ENCODE data around the gene GCM1.

DNA sequence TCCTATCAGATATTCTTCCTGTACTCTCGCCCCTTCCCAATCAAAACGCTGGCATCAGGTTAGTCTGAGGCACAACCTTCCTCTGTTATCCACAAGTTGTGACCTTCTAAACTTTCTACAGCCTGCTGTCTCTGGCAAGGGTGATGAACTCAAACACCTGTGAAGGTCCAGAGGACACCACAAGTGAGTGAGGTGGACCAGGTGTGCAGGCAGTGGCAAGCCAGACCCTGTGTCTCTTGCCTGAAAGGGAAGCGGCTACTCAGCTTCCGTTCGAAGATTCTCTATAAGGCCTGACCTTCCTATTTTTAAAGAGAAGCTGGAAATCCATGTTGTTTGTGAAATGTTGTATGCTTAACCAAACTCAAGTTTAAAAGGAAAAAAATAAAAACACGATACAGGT is 36.8 kb downstream of the GCM1 start:
- TF ChIP-seq, protein P1, sequence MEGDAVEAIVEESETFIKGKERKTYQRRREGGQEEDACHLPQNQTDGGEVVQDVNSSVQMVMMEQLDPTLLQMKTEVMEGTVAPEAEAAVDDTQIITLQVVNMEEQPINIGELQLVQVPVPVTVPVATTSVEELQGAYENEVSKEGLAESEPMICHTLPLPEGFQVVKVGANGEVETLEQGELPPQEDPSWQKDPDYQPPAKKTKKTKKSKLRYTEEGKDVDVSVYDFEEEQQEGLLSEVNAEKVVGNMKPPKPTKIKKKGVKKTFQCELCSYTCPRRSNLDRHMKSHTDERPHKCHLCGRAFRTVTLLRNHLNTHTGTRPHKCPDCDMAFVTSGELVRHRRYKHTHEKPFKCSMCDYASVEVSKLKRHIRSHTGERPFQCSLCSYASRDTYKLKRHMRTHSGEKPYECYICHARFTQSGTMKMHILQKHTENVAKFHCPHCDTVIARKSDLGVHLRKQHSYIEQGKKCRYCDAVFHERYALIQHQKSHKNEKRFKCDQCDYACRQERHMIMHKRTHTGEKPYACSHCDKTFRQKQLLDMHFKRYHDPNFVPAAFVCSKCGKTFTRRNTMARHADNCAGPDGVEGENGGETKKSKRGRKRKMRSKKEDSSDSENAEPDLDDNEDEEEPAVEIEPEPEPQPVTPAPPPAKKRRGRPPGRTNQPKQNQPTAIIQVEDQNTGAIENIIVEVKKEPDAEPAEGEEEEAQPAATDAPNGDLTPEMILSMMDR (IDR thresholded peaks at IDR 0.05), result no peak
- TF ChIP-seq POLR2A (IDR thresholded peaks at IDR 0.05), result no peak

All from thyroid gland (tissue), 4 donors.